B cell (primary cell): ENCODE results near the gene RBMS3. TPM values are rescaled to one million over a fixed set of nuclear protein-coding genes. Genes with fewer than 3 reads are reported as not detected.

Experiments used
- ATAC-seq: fragments of 200-7000 bp; cut with Tn5 transposase; one replicate; pipeline ENCODE4 v1.10.0; 2021; ENCODE audit warnings: low read depth, mild to moderate bottlenecking, moderate number of reproducible peaks, moderate library complexity
- CTCF ChIA-PET: fragments of 350-600 bp; sonication (Branson Sonifier 250); formaldehyde crosslinking; loops from one replicate; lab custom pipeline; 2021; ENCODE audit warnings: antibody characterized with exemption, inconsistent platforms; lab: Charles Lee
- POLR2A ChIA-PET: fragments of 350-600 bp; sonication (Branson Sonifier 250); formaldehyde crosslinking; loops from one replicate; lab custom pipeline; 2021; ENCODE audit warnings: antibody characterized with exemption; lab: Charles Lee
- DNase-seq: peaks from one replicate; pipeline ENCODE4 v3.0.0; 2013
- H2AFZ ChIP-seq: 2 replicates; pipeline ENCODE4 v1.6.1; 2012; ENCODE audit warnings: mild to moderate bottlenecking, low read depth, low read length; ENCODE audit not compliant: insufficient read depth, poor library complexity, severe bottlenecking
- H3K27ac ChIP-seq, 2 donors: 1 replicate in 1 of 2; 2 replicates in 1 of 2; pipeline ENCODE4 v1.5.1; 2012 to 2013; ENCODE audit warnings: low read length in 2 of 2, mild to moderate bottlenecking in 2 of 2, moderate library complexity in 1 of 2
- H3K27me3 ChIP-seq, 4 experiments: fragments of 200-600 bp in 1 of 4; sonication (generic) in 1 of 4; replicated peaks in 1 of 4; 1 replicate in 2 of 4; 2 replicates in 2 of 4; pipeline versions ENCODE4 v1.6.1 to v1.7.0; 2013 to 2016; ENCODE audit warnings: low read length in 3 of 4, mild to moderate bottlenecking in 2 of 4, mixed read lengths in 1 of 4, moderate library complexity in 1 of 4; ENCODE audit not compliant: insufficient read depth in 4 of 4, control insufficient read depth in 3 of 4; ENCODE audit errors: control extremely low read depth in 1 of 4
- H3K36me3 ChIP-seq, 2 experiments: replicated peaks in 1 of 2; 1 replicate in 1 of 2; 2 replicates in 1 of 2; pipeline versions ENCODE4 v1.6.1 to v1.7.1; 2013; ENCODE audit warnings: low read length in 1 of 2; ENCODE audit not compliant: insufficient read depth in 2 of 2, control insufficient read depth in 1 of 2; ENCODE audit errors: control extremely low read depth in 1 of 2, extremely low read depth in 1 of 2
- H3K4me1 ChIP-seq, 2 donors: fragments of 200-600 bp in 1 of 2; sonication (generic) in 1 of 2; 1 replicate in 1 of 2; 2 replicates in 1 of 2; pipeline versions ENCODE4 v1.5.1 to v1.6.1; 2013 to 2017; ENCODE audit warnings: low read length in 2 of 2; ENCODE audit not compliant: control insufficient read depth in 2 of 2, insufficient read depth in 2 of 2
- H3K4me2 ChIP-seq: replicated peaks from 2 replicates; pipeline ENCODE3; 2012; ENCODE audit warnings: mild to moderate bottlenecking, low read depth, low read length; ENCODE audit not compliant: poor library complexity, severe bottlenecking
- H3K4me3 ChIP-seq, 5 experiments: fragments of 200-600 bp in 1 of 5; sonication (generic) in 1 of 5; 1 replicate in 3 of 5; 2 replicates in 2 of 5; pipeline versions ENCODE4 v1.5.1 to v1.7.0; 2011 to 2016; ENCODE audit warnings: low read length in 4 of 5, mild to moderate bottlenecking in 4 of 5, low read depth in 2 of 5, control low read depth in 1 of 5, moderate library complexity in 1 of 5; ENCODE audit not compliant: insufficient read depth in 1 of 5; ENCODE audit errors: control extremely low read depth in 1 of 5, extremely low read depth in 1 of 5
- H3K79me2 ChIP-seq: fragments of 200-600 bp; sonication (generic); one replicate; pipeline ENCODE4 v1.6.0; 2016; ENCODE audit warnings: low read length; ENCODE audit not compliant: control insufficient read depth, insufficient read depth
- H3K9ac ChIP-seq: fragments of 200-600 bp; sonication (generic); 2 replicates; pipeline ENCODE4 v1.6.1; 2017; ENCODE audit warnings: mild to moderate bottlenecking, low read length, moderate library complexity
- H3K9me3 ChIP-seq, 3 donors: one replicate each; pipeline versions ENCODE4 v1.6.1 to v1.7.1; 2013; ENCODE audit warnings: low read length in 2 of 3; ENCODE audit not compliant: control insufficient read depth in 2 of 3, insufficient read depth in 1 of 3; ENCODE audit errors: control extremely low read depth in 1 of 3
- H4K20me1 ChIP-seq: 2 replicates; pipeline ENCODE4 v1.6.0; 2012; ENCODE audit warnings: mild to moderate bottlenecking, low read length; ENCODE audit not compliant: insufficient read depth, control insufficient read depth, poor library complexity, severe bottlenecking
- H3K27ac Mint-ChIP-seq: one replicate; pipeline ENCODE4 v1.8.0; 2021; ENCODE audit warnings: mixed read lengths
- H3K27me3 Mint-ChIP-seq: one replicate; pipeline ENCODE4 v1.8.0; 2021; ENCODE audit warnings: mixed read lengths
- H3K4me1 Mint-ChIP-seq: one replicate; pipeline ENCODE4 v1.8.0; 2021; ENCODE audit warnings: mixed read lengths
- H3K4me3 Mint-ChIP-seq: one replicate; pipeline ENCODE4 v1.8.0; 2021; ENCODE audit warnings: mixed read lengths
- H3K9me3 Mint-ChIP-seq: one replicate; pipeline ENCODE4 v1.8.0; 2022; ENCODE audit warnings: mixed read lengths; ENCODE audit not compliant: insufficient read depth
- CTCF ChIP-seq: fragments of 200-600 bp; IDR thresholded peaks from one replicate; pipeline ENCODE4 v1.8.0; 2022; ENCODE audit warnings: antibody characterized with exemption, mild to moderate bottlenecking
- EZH2 ChIP-seq: IDR thresholded peaks from 2 replicates; pipeline ENCODE4 v1.6.1; 2012; ENCODE audit warnings: borderline replicate concordance, low read depth, mild to moderate bottlenecking, moderate library complexity, low read length; ENCODE audit not compliant: insufficient read depth, poor library complexity, severe bottlenecking
- WGBS: methylation state at CpG from one replicate; pipeline ENCODE4 v1.1.5; 2013; ENCODE audit warnings: missing lambda C conversion rate; ENCODE audit not compliant: insufficient coverage; 5-methylcytosine and 5-hydroxymethylcytosine counted together
- intact Hi-C: fragments of 100-400 bp; cut with micrococcal nuclease; formaldehyde crosslinking; loops from one replicate; pipeline ENCODE4 v1.10.0; 2022
- polyA plus RNA-seq: library from polyadenylated mRNA; depleted of rRNA; stranded (reverse); fragments of >200 nt; gene quantifications from 2 replicates; pipeline ENCODE4 v1.2.3, GENCODE V29; 2012
- total RNA-seq, 2 donors: library from RNA; stranded (reverse); fragments of 120-200 nt in 1 of 2; gene quantifications; 1 replicate in 1 of 2; 2 replicates in 1 of 2; pipeline versions ENCODE4 v1.2.3 to v1.2.4, GENCODE V29; 2013 to 2022

Gene RBMS3
- total and polyA plus RNA-seq, 2 donors (not counting 1 experiment from before 2014, with no cell fraction given), result not detected

DNA sequence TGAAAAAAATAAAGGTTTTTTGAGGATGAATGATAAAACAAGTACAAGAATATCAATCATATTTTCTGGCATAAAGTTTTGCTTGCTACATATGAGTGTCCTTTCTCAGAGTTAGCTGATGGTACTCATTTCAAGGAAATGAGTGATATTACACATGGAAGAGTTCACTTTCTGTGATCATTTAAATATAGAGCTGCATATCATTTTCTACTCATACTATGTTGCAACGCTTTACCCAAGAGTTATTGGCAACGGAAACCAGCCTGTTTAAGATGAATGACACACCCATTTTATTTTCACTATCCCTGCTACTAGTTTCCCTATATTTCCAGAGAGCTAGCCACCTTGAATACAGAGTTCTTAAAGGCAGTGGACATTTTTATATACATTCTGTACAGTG, 35.4 kb upstream of the RBMS3 start:
- WGBS, result no CpG with 5 or more reads among the region's 2 CpGs
- CTCF ChIA-PET, result no interaction called here
- POLR2A ChIA-PET, result no interaction called here
- no peaks in the 10 kb centered on the region for H3K4me1 ChIP-seq
- H4K20me1 ChIP-seq, result no peaks in the 10 kb centered on the region
- Mint-ChIP-seq H3K27me3 (no peaks in the 10 kb centered on the region), H3K9me3 (no peaks in the 10 kb centered on the region), H3K4me3 (no peak overlapping the region), H3K27ac (no peak overlapping the region), H3K4me1 (no peaks in the 10 kb centered on the region)
- ATAC-seq, result no peak
- H3K4me2 ChIP-seq, result no peak overlapping the region
- no peak for TF ChIP-seq EZH2
- no peak for TF ChIP-seq CTCF
- H3K36me3 ChIP-seq, result no peaks in the 10 kb centered on the region
- H3K27ac ChIP-seq, result no peak overlapping the region
- H3K27me3 ChIP-seq, result no peaks in the 10 kb centered on the region
- H3K9ac ChIP-seq, result no peak overlapping the region
- intact Hi-C loops, result no loop called here
- no peak overlapping the region for H3K4me3 ChIP-seq
- no peaks in the 10 kb centered on the region for H3K79me2 ChIP-seq
- H2AFZ ChIP-seq, result no peak overlapping the region
- DNase-seq, result no peak
- no peaks in the 10 kb centered on the region for H3K9me3 ChIP-seq

DNA sequence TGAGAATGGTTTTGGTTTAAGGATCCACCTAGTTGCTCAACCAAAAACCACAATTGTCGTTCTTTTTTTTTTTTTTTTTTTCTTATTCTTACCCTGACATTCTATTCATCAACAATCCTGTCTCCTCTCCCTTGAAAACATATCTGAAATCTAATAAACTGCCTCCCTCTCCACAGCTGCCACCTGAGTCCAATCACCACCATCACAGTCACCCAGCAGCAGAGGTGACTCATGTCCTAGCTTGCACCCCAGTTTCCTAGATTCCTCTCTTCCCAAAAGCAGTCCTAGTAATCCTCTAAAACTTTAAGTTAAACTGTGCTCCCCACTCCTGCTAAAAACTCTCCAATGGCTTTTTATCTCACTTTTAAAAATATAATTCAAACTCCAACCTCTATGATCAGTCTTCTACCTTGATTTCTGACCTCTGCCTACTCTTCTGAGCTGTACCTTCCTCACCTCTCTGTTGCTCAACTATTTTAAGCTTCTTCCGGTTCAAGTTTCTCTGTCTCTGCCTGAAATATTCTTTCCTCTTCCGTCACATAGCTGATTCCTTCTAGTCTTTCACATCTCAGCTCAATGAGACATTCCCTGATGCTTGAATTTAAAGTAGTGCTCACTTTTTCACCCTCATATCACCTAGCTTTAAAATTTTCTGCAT, 33.7 kb upstream of the RBMS3 start:
- WGBS, result 93% methylated on average over 2 of the region's 3 CpGs
- TF ChIP-seq CTCF (no peak), EZH2 (no peak)
- H3K4me3 Mint-ChIP-seq, result no peak overlapping the region

More for the DNA sequence above, 33.7 kb upstream of the RBMS3 start:
- no peaks in the 10 kb centered on the region for H3K9me3 ChIP-seq
- H3K4me3 ChIP-seq, result no peak overlapping the region
- intact Hi-C loops, result no loop called here
- H3K27ac ChIP-seq, result no peak overlapping the region
- ATAC-seq (no peak), DNase-seq (no peak)
- H3K79me2 ChIP-seq, result no peaks in the 10 kb centered on the region
- no peaks in the 10 kb centered on the region for H3K36me3 ChIP-seq
- H3K4me1 ChIP-seq, result no peaks in the 10 kb centered on the region
- CTCF ChIA-PET, result no interaction called here
- POLR2A ChIA-PET, result no interaction called here
- Mint-ChIP-seq H3K4me1 (no peaks in the 10 kb centered on the region), H3K9me3 (no peaks in the 10 kb centered on the region), H3K27me3 (no peaks in the 10 kb centered on the region), H3K27ac (no peak overlapping the region)
- no peak overlapping the region for H3K9ac ChIP-seq
- H4K20me1 ChIP-seq, result no peaks in the 10 kb centered on the region
- H2AFZ ChIP-seq, result no peak overlapping the region
- no peak overlapping the region for H3K4me2 ChIP-seq
- H3K27me3 ChIP-seq, result no peaks in the 10 kb centered on the region
